IPS-18c (cell line): ENCODE measurements around the gene KCNK3.
"Not testable (repeated sequence)": the region's sequence is repeated elsewhere in the genome, so short reads cannot be mapped to it uniquely, and the experiment has no call there.

ENCODE experiments used
- H3K4me3 ChIP-seq: 2 replicates; pipeline ENCODE4 v1.7.0; 2013; ENCODE audit warnings: low read depth, mild to moderate bottlenecking, low read length, moderate library complexity; ENCODE audit not compliant: insufficient read depth
- H3K9me3 ChIP-seq: one replicate; pipeline ENCODE4 v1.6.1; 2013; ENCODE audit warnings: mild to moderate bottlenecking, low read length, moderate library complexity; ENCODE audit not compliant: control insufficient read depth, insufficient read depth

The KCNK3 gene

GRCh38 chr2:26692279-26692896, at the start of gene KCNK3:
Gene KCNK3, plus strand, starts transcription at chr2:26692722. Its CDS starts 154 bp downstream, at chr2:26692876.
- Histone ChIP-seq H3K4me3 (peak within 1 kb of the TSS; percentile 49), H3K9me3 (no peaks in the 10 kb centered on the region)

GRCh38 chr2:26644188-26644835, 48.2 kb upstream of the KCNK3 start:
- no peaks in the 10 kb centered on the region for H3K9me3 ChIP-seq
- H3K4me3 ChIP-seq, result no peak overlapping the region

DNA sequence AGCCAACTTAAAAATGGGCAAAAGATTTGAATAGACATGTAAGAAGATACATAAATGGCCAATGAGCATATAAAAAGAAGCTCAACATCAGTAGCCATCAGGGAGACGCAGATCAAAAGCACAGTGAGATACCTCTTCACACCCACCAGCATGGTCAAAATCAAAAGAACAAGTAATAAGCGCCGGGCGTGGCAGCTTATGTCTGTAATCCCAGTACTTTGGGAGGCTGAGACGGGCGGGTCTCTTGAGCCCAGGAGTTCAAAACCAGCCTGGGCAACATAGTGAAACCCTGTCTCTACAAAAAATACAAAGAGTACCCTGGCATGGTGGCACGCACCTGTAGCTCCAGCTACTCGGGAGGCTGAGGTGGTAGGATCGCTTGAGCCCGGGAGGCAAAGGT, 46.8 kb upstream of the KCNK3 start:
- no peaks in the 10 kb centered on the region for H3K9me3 ChIP-seq
- H3K4me3 ChIP-seq, result no peak overlapping the region

DNA sequence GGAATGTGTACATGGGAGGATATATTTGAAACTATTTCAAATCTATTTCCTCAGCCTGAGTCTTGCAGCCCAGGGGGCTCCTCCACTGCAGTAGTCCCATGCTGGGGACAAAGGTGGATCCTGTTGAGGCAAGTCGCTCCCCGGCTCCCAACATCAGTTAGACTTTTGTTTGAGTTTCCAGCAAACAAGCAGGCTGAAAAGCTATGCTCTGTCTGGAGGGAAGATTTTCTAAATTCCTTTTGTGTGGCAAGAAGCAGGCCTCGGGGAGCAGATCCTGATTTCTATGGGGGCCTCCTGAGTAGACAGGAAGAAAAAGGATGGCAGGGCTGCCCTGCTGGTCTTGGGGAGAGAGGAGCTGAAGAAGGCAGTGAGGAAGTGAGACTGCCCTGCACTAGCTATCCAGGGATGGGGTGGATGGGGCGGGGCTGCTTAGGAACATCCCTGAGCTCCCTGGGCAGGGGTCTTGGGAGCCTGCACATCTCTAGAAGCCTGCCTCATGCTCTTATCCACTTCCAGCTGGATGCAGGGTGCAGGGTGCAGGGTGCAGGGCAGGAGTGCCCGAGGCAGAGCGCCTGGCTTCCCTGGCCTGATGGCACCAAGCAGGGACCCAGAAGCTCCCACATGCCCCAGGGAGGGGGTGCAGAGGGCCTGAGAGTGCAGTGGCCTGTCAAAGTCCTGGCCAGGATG, 45.4 kb upstream of the KCNK3 start:
- no peak overlapping the region for H3K4me3 ChIP-seq
- no peaks in the 10 kb centered on the region for H3K9me3 ChIP-seq

GRCh38 chr2:26647981-26648380, 44.5 kb upstream of the KCNK3 start:
- no peak overlapping the region for H3K4me3 ChIP-seq
- H3K9me3 ChIP-seq, result no peaks in the 10 kb centered on the region

DNA sequence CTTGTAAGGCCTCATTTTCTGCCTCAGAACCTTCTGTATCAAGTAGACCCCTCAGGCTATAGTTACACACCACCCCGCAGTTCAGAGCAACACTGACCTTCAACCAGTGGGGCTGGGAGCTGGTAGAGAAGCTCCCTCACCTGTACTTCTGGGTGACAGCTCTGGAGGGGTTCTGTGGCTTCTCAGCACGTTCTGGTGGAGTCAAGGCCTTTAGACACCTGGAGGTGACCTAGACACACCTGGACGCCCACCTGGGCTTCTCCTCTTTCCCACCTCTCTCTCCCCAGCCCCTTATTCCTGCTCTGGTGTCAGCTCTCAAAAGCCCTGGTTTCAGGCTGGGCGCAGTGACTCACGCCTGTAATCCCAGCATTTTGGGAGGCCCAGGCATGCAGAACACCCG, 44.0 kb upstream of the KCNK3 start:
- Histone ChIP-seq H3K4me3 (no peak overlapping the region), H3K9me3 (no peaks in the 10 kb centered on the region)

- H3K4me3 ChIP-seq, result no peak overlapping the region
Observed at GRCh38 chr2:26649322-26649721, 43.2 kb upstream of the KCNK3 start.

DNA sequence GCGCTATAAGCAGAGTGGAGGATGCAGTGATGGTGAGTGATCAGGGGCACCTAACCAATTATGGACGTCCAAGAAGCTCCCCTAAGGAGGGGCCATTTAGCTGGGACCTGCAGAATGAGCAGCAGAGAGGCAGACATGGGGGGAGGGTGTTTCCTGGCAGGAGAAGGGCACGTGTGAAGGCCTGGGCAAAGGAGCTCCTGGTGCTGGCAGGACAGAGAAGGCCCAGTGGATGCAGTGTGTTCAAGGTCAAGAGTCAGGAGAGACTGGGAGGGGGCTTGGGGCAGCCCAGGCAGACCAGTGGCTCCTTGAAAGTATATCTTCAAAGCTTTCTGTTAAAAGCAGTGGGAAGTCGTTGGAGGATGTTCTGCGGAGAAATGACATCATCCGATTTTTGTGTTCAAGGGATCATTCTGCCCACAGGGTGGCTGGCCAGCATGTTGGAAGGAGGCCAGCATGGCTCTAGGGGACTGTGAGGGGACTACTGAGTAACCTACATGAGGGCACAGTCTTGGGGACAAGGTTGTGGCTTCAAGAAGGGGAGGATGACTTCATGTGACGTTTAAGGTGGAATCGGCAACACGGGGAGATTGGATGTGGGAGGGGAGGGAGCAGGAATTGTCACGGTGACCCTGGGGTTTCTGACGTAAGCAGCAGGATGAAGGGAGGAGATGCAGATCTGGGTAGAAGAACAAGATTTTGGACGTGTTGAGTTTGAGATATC, 42.4 kb upstream of the KCNK3 start:
- H3K4me3 ChIP-seq, result no peak overlapping the region
- H3K9me3 ChIP-seq, result no peaks in the 10 kb centered on the region

More at GRCh38 chr2:26649322-26649721, 43.2 kb upstream of the KCNK3 start:
- no peaks in the 10 kb centered on the region for H3K9me3 ChIP-seq

GRCh38 chr2:26650713-26651469, 41.6 kb upstream of the KCNK3 start:
- no peaks in the 10 kb centered on the region for H3K9me3 ChIP-seq

GRCh38 chr2:26651470-26651771, 41.1 kb upstream of the KCNK3 start:
- no peaks in the 10 kb centered on the region for H3K9me3 ChIP-seq

More at GRCh38 chr2:26650713-26651469, 41.6 kb upstream of the KCNK3 start:
- no peak overlapping the region for H3K4me3 ChIP-seq

GRCh38 chr2:26651799-26652198, 40.7 kb upstream of the KCNK3 start:
- Histone ChIP-seq H3K4me3 (no peak overlapping the region), H3K9me3 (no peaks in the 10 kb centered on the region)

More at GRCh38 chr2:26651470-26651771, 41.1 kb upstream of the KCNK3 start:
- no peak overlapping the region for H3K4me3 ChIP-seq

GRCh38 chr2:26652361-26653041, 40.0 kb upstream of the KCNK3 start:
- Histone ChIP-seq H3K9me3 (no peaks in the 10 kb centered on the region), H3K4me3 (no peak overlapping the region)

DNA sequence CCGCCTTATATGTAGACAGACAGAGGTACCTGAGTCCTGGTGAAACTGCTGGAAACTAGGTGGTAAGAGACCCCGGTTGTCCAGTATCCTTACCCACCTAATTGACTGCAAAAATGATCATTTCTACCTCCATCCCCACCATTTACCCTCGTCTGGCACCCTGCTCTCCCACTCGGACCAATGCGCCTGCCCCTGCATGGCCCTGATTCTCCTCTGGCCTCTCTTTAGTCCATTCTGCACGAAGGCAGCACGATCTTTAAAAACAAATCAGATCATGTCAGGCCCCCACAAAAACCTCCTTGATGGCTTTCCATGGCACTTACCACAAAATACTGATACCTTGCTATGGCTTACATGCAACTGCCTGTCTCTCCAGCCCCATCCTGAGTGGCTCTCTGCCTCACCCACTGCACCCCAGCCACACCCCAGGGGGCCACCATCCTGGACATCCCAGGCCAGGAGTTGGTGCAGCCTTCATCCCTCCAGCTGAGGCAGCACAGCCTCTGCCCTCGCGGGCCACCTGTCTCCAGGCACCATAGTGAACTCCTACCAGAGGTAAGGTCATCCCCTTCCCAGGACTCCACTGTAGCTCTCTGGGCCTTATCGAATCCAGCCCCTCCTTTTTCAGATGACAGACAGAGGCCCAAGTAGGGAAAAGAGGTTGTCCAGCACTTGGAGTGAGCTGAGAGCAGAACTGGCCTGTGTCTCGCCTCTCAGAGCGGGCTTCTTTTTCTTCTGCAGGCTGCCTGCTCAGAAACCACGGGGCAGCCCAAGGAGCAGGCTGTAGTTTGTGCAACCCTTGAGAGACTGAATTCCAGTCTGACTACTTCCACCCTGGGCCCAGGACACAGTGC, 39.1 kb upstream of the KCNK3 start:
- no peak overlapping the region for H3K4me3 ChIP-seq

GRCh38 chr2:26654061-26654340, 38.5 kb upstream of the KCNK3 start:
- Histone ChIP-seq H3K4me3 (no peak overlapping the region), H3K9me3 (no peaks in the 10 kb centered on the region)

More for the DNA sequence above, 39.1 kb upstream of the KCNK3 start:
- no peaks in the 10 kb centered on the region for H3K9me3 ChIP-seq

- not testable (repeated sequence) for H3K4me3 ChIP-seq, H3K9me3 ChIP-seq
Observed at GRCh38 chr2:26655120-26655519, 37.4 kb upstream of the KCNK3 start.

- H3K4me3 ChIP-seq, result no peak overlapping the region
- H3K9me3 ChIP-seq, result no peaks in the 10 kb centered on the region
Observed at GRCh38 chr2:26655611-26656195, 36.8 kb upstream of the KCNK3 start.
